Measurements from ENCODE around the gene STX8.

GRCh38 chr17:9237661-9238301 is 337.8 kb downstream of the STX8 start:
- TF ChIP-seq TAF1 (IDR thresholded peaks at IDR 0.05; ENCODE audit: borderline replicate concordance, low read depth, low read length), result no peak
- TF ChIP-seq POLR2AphosphoS5 (IDR thresholded peaks at IDR 0.05; ENCODE audit: low read depth, low read length), result no peak
- no peak for TF ChIP-seq POLR2A (IDR thresholded peaks at IDR 0.05; ENCODE audit: low read depth, low read length)

Data from GM12892 (cell line).